Ovary (tissue), 3 donors: ENCODE measurements around the gene FAM240B.

Experiments used
- EP300 ChIP-seq: sonication (generic); formaldehyde crosslinking; IDR thresholded peaks from one replicate; pipeline ENCODE4 v1.6.1; 2017; ENCODE audit warnings: antibody characterized with exemption
- POLR2A ChIP-seq: fragments of 450-650 bp; IDR thresholded peaks from one replicate; pipeline ENCODE4 v1.6.1; 2017; ENCODE audit warnings: antibody characterized with exemption, mild to moderate bottlenecking, moderate library complexity
- TF ChIP-seq, protein P1 (sequence below), 3 donors: fragments of 450-650 bp in 2 of 3; fragments of 200-600 bp in 1 of 3; IDR thresholded peaks; one replicate each; pipeline versions ENCODE4 v1.5.1 to v1.8.0; 2016 to 2022; ENCODE audit warnings: antibody characterized with exemption in 3 of 3, mild to moderate bottlenecking in 1 of 3
- donor health status: DM: no; HTN: no; CAD: no.

DNA sequence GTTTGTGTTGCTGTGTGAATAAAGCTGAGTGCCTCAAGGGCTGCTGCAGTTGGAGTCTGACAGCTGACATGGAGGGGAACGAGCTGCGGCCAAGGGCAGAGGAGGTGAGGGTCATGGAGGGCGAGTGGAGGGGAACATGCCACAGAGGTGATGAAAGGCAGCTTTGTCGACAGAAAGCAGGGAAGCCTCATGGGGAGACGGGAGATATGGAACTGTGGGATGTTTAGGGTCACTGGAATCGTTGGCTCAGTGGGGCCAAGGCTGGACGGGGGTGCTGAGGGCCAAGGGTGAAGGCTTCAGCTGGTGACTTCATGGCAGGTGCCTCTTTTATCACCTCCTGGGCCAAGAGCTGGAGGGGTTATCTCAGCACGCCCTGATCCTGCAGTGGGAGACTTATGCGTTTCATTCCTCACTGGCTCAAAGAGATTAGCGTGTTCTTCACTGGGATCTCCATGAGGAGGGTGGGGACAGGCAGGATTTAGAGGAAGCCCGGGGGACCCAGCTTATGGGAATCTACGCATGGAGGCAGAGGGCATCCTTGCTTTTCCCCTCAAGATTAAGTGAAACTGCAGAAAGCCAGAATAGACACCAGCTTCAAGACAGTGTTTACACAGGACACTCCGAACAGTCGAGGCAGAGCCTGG, 42.2 kb downstream of the FAM240B start:
- TF ChIP-seq, protein P1, sequence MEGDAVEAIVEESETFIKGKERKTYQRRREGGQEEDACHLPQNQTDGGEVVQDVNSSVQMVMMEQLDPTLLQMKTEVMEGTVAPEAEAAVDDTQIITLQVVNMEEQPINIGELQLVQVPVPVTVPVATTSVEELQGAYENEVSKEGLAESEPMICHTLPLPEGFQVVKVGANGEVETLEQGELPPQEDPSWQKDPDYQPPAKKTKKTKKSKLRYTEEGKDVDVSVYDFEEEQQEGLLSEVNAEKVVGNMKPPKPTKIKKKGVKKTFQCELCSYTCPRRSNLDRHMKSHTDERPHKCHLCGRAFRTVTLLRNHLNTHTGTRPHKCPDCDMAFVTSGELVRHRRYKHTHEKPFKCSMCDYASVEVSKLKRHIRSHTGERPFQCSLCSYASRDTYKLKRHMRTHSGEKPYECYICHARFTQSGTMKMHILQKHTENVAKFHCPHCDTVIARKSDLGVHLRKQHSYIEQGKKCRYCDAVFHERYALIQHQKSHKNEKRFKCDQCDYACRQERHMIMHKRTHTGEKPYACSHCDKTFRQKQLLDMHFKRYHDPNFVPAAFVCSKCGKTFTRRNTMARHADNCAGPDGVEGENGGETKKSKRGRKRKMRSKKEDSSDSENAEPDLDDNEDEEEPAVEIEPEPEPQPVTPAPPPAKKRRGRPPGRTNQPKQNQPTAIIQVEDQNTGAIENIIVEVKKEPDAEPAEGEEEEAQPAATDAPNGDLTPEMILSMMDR (IDR thresholded peaks at IDR 0.05): no peak
- TF ChIP-seq POLR2A (no peak), EP300 (no peak)
